HUDEP-2 (cell line): ENCODE results near the gene PALLD.
"Not testable (repeated sequence)": the region's sequence is repeated elsewhere in the genome, so short reads cannot be mapped to it uniquely, and the experiment has no call there.

Experiments
- DNase-seq, 76 experiments: peaks; one replicate each; lab custom pipeline; 2025; ENCODE audit not compliant: unreplicated experiment in 76 of 76; lab: John Stamatoyannopoulos, UW

Gene PALLD

DNA sequence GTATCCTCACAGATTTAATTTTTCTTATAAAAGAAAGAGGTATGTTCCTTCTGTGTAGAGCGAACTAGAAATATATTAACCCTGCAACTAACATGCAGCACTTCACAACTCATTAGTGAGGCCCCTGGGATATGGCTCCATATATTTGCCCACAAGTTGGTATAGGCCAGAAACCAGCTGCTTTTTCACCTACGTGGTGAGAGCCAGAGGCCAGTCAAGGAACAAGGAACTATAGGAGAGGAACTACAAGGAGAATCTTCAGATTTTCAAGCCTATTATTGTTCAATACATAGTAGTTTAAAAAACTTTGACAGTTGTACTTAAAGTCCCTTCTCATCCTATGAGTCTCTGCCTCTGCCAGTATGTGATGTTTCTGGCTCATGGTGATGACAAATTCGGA, 307.3 kb downstream of the PALLD start:
- DNase-seq: no peak

DNA sequence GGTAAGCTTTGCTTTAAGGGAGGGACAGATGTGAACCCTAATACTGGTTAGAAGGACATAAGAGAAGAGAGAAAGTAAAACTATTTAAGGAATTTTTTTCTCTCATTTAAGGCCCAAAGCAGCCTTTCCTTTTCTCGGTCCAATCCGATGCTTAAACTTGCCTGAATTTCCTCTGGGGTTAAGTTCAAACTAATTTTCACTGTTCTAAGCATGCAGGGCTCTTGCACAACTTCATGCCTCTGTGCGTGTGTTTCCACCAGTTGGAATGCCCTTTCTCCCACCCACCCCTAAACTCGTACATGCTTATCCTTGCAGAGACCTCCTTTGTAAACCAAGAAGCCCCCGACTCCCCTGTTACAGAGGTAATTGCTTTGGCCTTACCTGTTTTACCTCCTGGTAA, 308.5 kb downstream of the PALLD start:
- no peak for DNase-seq

DNA sequence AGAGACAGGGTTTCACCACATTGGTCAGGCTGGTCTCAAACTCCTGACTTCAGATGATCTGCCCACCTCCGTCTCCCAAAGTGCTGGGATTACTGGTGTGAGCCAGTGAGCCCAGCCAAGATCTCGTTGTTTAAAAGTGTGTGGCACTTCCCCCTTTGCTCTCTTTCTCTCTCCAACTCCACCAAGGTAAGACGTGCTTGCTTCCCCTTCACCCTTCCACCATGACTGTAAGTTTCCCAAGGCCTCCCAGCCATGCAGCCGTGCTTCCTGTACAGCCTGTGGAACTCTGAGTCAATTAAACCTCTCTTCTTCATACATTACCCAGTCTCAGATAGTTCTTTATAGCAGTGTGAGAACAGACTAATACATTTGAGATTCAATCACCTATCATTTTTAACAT, 309.4 kb downstream of the PALLD start:
- DNase-seq: not testable (repeated sequence)

- DNase-seq: no peak
These were observed 314.4 kb downstream of the PALLD start for GRCh38 chr4:168811207-168811606.

DNA sequence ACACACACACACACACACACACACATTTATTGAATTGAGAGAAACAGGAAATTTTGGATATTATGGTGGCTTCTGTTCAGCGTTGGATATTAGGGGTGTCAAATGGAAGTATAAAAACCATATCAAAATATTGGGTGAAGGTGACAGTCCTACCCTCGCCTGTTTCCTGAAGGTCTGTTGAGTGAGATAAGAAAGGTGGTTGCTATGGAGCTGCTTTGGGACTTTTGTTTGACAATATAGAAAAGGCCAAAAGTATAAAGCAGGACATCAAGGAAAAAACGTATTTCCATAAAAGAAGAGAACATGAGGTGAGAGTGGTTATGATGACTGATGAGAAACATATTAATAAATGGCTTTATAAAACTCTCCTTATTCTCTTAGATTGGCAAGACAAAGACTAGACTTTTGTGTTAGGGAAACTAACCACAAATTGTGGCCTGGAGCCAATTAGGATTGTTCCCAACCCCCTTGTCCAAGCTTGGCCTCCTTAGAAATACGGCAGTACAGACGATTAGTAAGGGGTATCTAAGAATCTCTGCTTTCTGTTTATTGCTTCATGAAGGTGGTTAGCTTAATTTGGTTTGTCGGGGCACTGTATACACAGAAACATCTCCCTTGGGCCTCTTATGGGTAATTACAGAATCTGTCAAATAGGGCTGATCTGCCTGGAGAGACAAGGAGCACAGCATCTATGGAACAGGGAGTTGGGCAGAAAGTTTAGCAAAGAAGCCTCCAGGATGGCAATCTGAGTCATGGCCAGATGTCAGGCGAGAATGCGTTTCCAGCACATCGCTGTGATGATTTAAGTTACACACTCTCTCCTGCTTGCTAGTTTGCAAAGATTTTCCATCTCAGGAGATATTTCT, 315.2 kb downstream of the PALLD start:
- no peak for DNase-seq

- no peak for DNase-seq
These were observed 316.0 kb downstream of the PALLD start for GRCh38 chr4:168812806-168813205.

DNA sequence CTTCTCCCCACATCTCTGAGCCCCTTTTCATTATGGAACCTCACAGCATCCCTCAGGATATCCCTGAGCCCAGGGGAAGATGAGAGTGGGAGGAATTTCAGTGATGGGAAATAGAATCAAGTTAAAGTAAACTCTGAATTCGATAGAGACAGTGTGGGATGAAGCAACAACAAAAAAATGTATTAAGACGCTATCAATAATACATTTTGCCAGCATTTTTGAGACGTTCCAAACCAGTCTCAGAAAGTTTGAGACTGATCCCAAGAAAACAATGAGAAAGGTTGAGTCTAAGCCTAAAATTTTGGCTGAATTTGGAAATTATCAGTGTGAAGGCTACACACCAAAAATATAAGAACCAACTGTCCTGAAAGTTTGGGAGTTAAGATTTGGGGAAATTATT, 317.0 kb downstream of the PALLD start:
- no peak for DNase-seq

- no peak for DNase-seq
These were observed 318.8 kb downstream of the PALLD start for GRCh38 chr4:168815379-168816345.

DNA sequence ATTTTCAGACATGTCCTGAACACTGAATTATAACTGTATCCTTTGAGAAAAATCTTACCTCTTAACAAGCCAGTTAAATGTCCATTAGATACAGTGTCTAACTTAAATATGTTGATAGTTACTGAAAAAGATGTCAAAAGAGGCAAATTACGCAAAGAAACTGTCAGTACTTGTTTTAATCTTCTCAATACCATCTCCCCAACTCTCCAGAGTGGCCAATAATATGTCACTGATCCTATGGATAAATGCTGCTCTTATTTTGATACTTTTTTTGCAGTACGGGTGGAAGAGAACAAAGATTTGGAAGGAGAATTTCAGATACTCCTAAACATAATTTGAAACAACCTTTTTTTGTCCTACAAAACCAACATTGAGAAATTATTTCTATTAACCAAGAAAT, 320.5 kb downstream of the PALLD start:
- DNase-seq: no peak

GRCh38 chr4:168822481-168822880, 325.6 kb downstream of the PALLD start:
- DNase-seq: no peak

- DNase-seq: no peak
These were observed 329.1 kb downstream of the PALLD start for GRCh38 chr4:168825975-168826374.

DNA sequence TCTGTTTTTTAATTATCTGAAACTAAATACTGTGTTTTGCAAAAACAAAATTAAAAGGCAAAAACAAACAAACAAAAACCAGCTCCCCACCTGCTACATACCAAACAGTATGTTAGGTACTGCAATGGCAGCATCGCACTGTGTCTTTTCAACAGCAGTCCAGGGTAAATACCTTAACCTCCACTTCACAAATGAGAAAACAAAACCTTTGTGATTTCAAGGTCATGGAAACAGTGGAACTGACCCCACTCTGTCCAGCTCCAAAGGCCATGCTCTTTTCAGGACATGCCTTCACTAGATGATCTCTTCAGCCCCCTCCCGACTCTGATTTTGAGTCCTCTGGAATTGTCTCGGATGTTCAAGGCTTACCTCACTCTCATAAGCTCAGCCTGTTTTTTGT, 329.8 kb downstream of the PALLD start:
- DNase-seq: no peak

DNA sequence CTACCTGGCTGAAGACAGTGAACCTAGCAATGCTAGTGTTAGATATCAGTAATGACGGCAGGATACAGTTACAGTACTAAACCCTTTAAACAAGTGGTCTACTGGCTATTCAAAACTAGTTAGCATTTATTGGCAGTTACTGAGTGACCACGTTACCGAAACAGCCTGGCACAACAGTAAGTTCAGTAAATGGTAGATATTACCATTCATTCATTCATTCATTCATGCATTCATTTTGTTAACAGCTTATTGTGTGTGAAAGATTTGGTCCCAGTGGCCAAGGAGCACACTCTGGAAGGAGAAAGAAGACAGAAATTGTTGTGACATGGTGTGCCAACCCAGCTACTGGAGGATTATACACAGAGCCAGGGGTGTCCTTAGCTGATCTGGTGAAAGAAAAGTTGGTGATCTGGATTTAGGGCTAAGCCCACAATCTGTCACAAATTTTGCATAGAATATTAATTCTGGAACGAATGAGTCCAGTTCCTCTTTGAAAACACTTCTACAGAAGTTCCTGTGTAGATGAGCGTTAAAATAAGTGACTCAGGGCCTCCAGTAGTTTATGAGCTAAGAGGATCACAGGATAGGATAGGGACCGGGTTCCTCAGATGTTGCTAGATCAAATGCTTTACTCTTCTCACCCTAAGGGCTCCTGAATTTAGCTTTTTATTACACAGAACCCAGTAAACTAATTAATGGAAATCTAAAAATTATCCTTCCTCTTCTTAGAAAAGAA, 334.1 kb downstream of the PALLD start:
- DNase-seq: no peak

DNA sequence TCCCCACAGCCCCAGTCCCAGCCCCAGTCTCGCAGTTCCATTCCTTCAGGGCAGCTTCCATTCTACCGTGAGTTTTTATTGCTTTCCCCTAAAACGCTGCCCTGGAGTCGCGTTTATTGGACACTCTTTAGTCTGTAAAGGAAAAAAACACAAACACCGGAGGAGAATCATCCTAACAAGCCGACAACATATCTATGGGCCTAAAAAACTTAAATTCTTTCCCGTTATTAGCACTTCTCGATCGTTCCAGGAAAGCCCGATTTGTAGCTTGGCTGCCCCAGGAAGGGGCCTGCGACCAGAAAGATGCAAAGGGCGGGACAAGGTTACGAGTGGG, 334.7 kb downstream of the PALLD start:
- DNase-seq: no peak

- DNase-seq: peak in 37 of 76 experiments; percentile 1 to 39 (median 13)
These were observed 335.3 kb downstream of the PALLD start for GRCh38 chr4:168831919-168832762.

DNA sequence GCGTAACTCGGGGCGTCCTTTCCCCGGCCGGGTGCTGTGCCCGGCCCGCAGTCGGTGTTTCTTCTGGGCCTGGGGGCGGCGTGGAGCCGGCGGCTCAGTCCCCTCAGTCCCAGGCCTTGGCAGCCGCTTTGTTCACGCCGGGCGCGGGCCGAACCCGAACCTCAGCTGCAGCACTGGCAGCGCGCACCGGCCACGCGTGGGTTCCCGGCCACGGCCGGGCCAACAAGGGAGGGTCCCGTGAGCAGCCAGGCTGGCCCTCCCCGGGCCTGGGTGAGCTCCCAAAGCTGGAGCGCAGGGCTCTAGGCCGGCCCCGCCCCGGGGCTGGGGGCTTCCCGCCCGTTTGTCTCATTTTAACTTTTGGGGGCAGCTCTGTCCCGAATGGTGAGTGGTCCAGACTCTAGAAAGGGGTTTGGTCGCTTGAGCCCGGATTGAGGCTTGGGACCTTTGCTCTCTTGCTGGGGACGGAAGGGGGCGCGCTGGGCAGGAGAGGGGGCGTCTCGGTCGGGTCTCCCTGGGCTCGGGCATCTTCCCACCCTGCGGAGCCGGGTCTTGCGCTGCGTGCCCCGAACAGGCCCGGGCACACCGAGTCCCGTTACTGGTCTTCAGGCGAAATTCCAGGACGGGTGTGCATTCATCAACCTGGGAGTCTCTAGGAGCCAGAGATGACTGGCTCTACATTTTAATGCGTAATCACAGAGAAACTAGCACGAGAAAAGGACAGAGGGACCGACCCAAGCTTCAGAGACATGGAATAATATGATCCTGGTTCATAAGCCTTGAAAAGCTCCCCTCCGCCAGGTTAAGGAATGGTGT, 336.1 kb downstream of the PALLD start:
- no peak for DNase-seq

GRCh38 chr4:168833881-168834280, 337.0 kb downstream of the PALLD start:
- no peak for DNase-seq

GRCh38 chr4:168835880-168836454, 339.1 kb downstream of the PALLD start:
- no peak for DNase-seq

GRCh38 chr4:168836490-168836889, 339.6 kb downstream of the PALLD start:
- DNase-seq: no peak
